GM21576 (cell line): ENCODE data around the gene RFX6.
"Not testable (repeated sequence)": the region's sequence is repeated elsewhere in the genome, so short reads cannot be mapped to it uniquely, and the experiment has no call there.

Experiments
- ATAC-seq: cut with Tn5 transposase; IDR thresholded peaks from one replicate; pipeline ENCODE4 v1.9.1; 2021; ENCODE audit warnings: mild to moderate bottlenecking, moderate library complexity; ENCODE audit not compliant: unreplicated experiment

RFX6 gene, protein sequence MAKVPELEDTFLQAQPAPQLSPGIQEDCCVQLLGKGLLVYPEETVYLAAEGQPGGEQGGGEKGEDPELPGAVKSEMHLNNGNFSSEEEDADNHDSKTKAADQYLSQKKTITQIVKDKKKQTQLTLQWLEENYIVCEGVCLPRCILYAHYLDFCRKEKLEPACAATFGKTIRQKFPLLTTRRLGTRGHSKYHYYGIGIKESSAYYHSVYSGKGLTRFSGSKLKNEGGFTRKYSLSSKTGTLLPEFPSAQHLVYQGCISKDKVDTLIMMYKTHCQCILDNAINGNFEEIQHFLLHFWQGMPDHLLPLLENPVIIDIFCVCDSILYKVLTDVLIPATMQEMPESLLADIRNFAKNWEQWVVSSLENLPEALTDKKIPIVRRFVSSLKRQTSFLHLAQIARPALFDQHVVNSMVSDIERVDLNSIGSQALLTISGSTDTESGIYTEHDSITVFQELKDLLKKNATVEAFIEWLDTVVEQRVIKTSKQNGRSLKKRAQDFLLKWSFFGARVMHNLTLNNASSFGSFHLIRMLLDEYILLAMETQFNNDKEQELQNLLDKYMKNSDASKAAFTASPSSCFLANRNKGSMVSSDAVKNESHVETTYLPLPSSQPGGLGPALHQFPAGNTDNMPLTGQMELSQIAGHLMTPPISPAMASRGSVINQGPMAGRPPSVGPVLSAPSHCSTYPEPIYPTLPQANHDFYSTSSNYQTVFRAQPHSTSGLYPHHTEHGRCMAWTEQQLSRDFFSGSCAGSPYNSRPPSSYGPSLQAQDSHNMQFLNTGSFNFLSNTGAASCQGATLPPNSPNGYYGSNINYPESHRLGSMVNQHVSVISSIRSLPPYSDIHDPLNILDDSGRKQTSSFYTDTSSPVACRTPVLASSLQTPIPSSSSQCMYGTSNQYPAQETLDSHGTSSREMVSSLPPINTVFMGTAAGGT

DNA sequence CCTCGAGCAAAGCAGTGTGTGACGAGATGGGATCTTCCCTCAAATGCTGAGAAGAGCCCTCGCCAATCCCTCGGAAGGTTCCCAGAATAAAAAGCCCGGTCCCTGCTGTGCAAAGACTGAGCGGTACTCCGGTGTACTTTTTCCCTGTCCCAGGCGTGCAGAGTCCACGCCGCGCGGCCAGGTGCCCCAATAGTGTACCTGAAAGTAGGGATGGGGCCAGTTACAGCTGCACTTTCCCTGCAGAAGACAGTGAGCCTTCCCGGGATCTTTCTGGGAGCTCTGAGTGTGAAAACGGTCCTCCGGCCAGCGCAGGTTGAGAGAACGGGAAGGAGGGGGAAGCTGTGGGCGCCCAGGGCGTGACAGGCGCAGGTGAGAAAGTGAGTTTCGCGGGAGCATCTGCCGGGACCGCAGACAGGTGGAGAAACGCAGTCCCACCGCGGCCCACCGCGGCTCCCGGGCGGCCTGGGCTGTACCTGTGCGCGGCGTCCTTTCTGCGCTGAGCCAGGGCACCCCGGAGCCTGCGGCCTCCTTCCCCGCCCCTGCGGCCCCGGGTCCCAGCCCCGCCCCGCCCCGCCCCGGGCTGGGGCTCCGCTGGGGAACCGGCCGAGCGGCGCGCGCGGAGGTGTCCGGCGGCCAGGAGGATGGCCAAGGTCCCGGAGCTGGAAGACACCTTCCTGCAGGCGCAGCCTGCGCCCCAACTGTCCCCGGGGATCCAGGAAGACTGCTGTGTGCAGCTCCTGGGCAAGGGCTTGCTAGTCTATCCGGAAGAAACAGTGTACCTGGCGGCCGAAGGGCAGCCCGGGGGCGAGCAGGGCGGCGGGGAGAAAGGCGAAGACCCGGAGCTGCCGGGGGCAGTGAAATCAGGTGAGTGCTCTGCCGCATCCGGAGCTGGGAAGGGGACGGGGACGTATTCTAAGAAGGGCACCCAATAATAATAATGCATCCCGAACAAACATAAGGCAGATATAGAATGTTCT lies at the start of gene RFX6:
Gene RFX6 (plus strand): TSS at position 608 of the 977 bp plus-strand sequence. CDS start 34 bp downstream, at position 642.
- ATAC-seq: no peak

DNA sequence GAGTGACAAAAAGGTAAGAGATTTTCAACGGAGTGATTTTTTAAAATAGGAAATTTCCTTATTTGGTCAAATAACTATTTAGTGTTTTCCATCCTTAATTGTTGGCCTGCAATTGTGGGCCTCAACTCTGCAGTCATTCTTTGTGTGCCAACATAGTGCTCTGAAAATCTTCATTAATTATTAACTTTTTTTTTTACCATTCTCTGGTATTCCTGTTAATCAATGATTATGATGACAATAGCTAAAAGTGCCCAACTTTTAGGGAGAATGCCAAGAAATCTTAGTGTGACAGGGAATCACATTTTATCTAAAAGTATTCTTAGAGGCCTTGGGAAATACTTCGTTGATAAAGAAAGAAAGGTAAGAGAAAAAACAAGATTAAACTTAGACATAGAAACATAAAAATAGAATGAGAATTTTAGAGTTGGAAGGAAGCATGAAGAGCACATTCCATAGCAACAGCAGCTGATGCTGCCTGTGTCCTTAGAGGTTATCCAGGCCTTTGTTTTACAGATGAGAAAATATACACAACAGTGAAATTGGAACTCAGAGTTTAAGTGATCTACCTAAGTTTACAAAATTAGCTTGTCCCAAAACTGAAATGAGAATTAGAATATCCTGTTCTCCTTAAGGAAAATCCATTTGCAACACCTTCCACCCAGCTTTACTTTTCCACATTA lies 49.3 kb upstream of the RFX6 start:
- no peak for ATAC-seq

DNA sequence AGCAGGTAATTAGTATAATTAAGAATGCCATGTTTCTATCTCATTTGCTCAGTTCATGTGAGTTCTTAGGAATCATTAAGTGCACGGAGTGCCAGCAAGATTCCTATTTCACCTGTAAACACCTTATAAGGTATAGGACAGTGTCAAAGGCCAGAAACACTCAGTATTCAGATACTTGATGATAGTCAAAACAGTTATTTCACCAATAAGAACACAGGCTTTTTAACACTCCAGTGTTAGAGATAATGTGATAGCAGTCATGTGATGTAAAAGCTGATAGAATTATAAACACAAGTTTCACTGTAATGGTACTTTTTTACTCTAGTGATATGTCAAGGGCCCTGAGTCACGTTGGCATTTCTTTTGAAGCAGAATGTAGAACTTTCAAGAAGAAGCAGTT lies 48.1 kb upstream of the RFX6 start, which contains the start of gene GPRC6A:
Gene GPRC6A (minus strand): TSS at position 101 of the 400 bp plus-strand sequence. CDS start 70 bp downstream, at position 31.
- ATAC-seq: no peak

DNA sequence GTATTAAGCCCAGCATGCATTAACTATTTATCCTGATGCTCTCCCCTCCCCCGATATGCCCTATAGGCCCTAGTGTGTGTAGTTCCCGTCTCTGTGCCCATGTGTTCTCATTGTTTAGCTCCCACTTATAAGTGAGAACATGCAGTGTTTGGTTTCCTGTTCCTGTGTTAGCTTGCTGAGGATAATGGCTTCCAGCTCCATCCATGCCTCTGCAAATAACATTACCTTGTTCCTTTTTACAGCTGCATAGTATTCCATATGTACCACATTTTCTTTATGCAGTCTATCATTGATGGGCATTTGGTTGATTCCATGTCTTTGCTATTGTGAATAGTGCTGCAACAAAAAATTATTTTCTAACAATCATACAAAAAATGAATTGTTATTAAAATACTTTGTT lies 42.5 kb upstream of the RFX6 start:
- ATAC-seq: not testable (repeated sequence)

DNA sequence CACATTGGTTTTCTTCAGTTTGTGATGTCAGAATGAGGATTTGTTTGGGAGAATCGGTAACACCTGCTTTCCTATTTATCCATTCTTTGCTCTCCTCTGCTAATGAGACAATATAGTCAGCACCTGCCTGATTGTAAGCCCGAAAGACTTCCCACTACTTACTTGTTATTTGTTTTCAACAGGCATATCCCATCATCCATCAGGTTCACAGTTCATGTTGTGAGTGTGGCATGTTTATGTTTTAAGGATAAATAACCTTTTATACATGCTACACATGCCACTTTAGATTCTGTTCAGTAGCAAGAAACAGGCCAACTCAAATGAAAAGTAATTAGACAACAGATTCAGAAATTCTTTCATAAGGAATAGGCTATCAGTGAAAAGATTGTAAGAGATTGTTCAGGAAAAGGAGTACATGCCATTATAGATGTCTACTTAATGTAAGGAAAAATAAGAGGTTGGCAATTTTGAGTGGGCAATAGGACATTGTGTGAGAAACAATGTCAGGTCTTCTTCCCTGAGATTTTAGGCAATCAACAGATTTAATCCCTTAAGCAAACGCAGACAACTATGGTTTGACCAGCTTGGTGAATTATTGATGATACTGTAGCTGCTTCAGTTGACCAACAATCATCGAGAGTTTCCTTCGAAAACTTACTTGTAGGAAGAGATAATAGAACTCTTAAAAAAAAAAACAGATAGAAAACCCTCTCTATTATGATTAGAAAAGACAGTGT lies 40.3 kb upstream of the RFX6 start:
- ATAC-seq: no peak

DNA sequence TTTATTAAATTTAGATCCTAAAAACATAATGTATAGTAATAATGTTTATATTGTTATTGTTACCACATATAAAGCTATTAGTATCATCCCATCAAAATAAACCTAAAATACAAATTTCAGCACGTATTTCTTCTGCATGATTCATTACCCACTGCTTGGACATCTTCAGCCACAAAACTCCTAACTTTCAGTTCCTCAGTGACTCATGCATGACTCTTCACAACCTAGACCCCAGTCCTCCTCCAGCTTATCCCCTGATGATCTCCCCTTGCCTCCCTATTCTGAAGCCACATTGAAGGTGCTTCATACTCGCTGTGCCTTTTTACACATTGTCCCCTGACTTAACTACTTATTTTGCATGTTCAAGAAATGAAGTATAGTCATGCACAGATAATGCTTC lies 37.0 kb upstream of the RFX6 start:
- ATAC-seq: no peak

DNA sequence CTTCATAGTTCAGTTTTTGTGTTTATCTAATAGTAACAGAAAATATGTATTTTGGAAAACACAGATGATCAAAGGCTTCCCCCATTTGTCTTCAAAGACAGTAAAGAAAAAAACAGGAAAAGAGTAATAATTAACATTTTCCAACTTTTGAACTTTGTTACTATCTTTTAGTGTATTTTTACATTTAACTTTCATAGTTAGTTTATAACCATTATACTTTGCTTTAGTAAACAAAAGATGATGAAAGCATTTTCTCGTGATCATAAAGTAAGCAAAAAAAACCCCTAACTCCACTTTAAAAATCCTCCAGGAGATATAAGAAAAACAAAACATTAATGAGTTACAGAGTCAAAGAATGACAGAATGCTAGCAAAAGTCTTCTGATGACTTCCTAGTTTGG lies 34.6 kb upstream of the RFX6 start:
- no peak for ATAC-seq

DNA sequence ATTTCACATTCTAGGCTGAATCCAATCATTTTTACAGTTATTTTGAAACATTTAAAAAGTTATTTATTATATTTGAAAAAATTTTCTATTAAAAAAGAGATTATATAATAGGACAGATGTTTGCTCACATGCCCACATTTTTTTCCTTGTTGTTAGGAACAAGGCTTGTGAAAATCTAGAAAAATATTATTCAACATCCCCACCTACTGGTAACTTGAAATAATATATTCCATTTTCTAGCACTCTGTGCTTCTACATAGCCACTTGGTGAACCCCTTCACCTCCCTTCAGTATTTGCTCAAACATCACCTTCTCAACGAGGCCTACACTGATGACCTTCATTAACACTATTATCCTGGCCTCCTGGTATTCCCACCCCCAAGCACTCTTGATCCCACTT lies 29.8 kb upstream of the RFX6 start:
- no peak for ATAC-seq

DNA sequence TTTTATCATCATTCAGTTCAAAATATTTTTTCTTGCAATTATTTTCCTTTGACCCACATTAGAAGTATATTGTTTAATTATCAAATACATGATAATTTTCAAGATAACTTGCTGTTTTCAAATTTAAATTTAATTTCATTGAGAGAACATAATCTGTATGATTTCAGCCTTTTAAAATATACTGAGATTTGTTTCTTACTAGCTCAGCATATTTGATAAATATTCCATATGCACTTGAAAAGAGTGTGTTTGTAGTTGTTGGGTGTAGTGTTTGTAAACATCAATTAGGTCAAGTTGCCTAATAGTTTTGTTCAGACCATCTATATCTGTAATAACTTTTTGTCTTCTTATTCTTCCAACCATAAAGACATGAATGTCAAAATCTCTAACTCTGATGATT lies 19.0 kb upstream of the RFX6 start:
- ATAC-seq: no peak

DNA sequence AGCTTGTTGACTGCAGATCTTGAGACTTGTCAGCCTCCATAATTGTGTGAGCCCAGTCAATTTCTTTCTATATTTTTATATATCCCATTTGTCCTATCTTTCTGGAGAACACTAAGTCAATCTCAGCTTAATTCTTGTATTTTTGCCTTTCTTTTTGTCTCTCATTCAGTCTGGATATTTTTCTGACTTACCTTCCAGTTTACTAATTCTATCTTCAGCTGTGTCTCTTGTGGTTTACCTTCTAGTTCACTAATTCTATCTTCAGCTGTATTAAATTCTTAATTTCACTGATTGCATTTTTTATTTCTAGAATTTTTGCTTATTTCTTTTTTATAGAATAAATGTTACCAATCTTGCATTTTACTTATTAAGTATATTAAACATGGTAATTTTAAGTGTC lies 17.8 kb upstream of the RFX6 start:
- ATAC-seq: no peak

DNA sequence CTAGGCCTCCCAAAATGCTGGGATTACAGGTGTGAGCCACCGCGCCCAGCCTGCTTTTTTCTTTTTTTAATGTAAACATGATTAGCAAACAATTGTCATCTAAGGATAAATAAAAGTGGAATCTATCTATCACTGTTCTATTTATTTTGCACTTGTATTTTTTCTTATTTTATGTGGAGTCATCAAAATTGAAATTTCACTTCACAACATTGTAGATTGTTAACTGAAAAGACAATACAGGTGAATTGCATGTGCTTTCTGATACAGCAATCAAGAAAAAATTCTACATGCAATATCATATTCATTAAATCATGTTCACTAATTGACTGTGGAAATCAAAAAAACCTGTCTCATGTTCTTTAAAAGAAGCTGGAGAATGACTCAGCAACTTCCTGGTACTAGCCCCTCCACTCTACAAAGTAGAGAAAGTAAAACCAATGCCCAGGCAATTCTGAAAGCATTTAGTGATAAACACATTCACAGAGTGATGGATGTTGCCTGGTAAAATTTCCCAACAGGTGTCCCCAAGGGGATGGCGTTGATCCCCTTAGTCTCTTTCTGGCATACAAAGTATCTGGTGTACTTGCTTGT lies 10.7 kb upstream of the RFX6 start:
- ATAC-seq: no peak

DNA sequence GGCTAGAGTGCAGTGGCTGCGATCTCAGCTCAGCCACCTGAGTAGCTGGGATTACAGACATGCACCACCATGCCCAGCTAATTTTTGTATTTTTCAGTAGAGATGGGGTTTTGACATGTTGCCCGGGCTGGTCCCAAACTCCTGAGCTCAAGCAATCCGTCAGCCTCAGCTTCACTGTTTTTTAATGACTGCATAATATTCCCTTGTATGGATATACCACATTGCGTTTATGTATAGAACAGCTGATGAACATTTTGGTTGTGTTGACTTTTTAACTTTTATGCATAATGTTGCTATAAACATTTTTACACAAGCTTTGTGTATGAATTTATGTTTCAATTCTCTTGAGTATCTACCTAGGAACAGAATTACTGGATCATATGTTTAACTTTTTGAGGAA lies 4.3 kb upstream of the RFX6 start:
- ATAC-seq: no peak

DNA sequence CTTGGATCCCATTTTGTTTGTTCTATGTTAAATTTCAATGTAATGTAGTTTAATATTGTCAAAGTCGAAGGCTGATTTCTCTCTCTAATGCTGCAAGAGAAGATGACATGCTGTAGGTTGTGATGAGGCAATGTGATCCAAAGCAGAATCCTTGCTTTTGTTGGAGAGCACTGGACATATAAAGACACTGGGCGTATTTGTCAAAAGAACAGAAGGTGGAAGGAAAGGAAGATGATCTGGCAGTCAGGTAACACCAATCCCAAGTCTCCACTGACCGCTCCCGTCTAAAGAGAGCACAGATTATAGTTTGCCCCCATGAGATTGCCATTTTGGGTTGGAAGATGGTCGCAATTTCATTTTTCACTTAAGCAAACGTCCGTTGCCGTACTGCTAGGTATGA lies 935 bp upstream of the RFX6 start:
- no peak for ATAC-seq

DNA sequence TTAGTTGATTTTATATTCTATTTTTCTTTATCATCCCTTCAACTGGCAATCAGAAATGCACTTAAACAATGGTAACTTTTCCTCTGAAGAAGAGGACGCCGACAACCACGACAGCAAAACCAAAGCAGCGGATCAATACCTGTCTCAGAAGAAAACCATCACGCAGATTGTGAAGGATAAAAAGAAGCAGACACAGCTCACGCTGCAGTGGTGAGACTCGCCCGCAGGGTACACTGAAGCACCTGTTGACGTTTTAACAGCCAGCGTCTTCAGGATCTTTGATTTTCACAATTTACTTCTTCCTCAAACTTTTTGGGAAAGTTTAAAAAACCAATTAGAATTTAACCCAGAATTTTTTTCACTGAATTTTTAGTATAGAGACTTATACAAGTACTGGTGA lies 701 bp downstream of the RFX6 start:
- no peak for ATAC-seq

DNA sequence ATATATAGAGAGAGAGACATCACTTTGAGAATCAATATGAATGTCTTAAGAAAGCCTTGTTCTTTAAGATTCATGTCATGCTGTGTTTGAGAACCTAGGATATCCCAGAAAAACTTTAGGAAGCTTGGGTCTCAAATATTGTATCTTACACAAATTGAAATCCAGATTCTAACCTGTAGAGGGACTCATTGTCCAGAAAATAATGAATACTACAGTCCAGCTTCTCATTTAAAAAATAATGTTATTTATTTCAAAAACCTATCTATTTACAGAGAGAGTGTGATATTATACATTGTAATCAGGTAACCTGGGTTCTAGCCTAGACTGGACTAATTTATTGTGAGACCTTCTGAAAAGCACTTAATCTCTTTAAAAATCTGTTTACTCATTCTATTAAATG lies 4.2 kb downstream of the RFX6 start:
- ATAC-seq: no peak

DNA sequence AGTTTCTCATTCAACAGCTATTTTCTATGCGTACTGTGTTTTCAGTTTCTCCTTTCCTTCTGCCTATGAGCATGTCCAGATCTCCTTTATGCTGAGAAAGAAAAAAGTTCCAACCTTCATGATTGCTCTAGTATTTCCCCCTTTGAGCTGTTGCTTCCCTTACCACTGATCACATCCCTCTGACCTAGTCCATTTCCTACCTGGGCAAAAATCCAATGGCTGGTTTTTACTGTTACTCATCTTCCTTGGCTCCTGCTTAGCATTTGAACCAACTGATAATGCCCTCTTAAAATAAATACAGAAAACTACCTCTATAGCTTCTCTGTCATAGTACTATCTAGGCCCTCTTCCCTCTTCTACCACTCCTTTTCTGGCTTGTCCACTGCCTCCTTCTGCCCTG lies 6.0 kb downstream of the RFX6 start:
- ATAC-seq: no peak

DNA sequence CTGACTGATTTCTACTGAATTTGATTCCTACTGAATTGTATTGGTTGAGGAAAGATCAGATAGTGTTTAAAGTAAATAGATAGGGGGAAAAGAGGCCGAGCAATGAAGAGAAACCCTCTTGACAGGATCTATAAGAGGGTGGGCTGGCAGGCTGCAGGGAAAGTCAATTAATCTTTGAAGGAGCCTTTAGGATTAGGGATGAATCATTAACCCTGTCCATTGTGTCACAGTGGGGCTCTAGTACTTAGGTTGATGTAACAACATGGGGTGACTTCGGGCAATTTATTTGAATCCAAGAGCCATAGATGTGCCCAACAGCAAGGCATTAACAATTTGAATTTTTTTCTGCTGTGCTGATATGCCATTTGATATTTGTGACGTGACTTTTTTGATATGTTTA lies 7.5 kb downstream of the RFX6 start:
- ATAC-seq: no peak

DNA sequence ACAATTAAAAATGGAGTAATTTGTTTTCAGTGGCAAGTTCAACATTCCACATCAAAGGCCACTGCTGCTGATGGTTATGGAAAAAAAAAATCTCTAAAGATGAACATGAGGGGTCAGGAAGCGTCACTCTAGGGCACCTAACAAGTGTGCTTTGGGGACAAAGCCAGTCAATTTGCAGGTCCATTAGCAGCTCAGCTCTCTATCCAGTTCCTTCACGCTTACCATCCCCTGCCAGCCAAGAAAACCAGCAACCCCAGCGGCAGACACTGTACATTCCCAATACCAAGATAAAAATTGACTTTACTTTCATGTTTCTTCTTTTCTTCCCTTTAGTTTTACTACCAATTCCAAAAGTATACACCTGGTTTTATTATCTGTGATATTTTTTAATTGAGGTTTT lies 10.1 kb downstream of the RFX6 start:
- no peak for ATAC-seq

DNA sequence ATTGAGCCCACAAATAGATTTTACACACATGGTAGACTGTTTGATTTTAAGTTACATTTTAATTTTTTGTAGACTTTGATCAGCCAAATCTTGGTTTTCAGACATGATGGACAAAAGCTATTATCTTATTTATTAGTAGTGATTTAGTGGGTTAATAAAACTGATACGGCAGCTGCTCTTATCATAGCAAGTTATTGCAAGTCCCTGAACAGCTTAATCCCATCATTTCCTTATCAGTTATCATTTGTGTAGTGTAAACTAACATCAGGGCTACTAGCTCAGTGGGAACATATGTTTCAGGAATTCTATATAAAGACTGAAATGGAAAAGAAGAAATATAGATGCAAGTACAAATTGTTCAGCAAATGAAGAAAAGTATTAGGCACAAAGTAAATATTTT lies 10.9 kb downstream of the RFX6 start:
- no peak for ATAC-seq
